B cell (primary cell): Measurements from ENCODE around the gene MAP2K5. TPM values are rescaled to one million over a fixed set of nuclear protein-coding genes. Genes with fewer than 3 reads are reported as not detected.

Source experiments
- ATAC-seq: fragments of 200-7000 bp; cut with Tn5 transposase; one replicate; pipeline ENCODE4 v1.10.0; 2021; ENCODE audit warnings: low read depth, mild to moderate bottlenecking, moderate number of reproducible peaks, moderate library complexity
- CTCF ChIA-PET: fragments of 350-600 bp; sonication (Branson Sonifier 250); formaldehyde crosslinking; loops from one replicate; lab custom pipeline; 2021; ENCODE audit warnings: antibody characterized with exemption, inconsistent platforms; lab: Charles Lee
- POLR2A ChIA-PET: fragments of 350-600 bp; sonication (Branson Sonifier 250); formaldehyde crosslinking; loops from one replicate; lab custom pipeline; 2021; ENCODE audit warnings: antibody characterized with exemption; lab: Charles Lee
- DNase-seq: peaks from one replicate; pipeline ENCODE4 v3.0.0; 2013
- H2AFZ ChIP-seq: 2 replicates; pipeline ENCODE4 v1.6.1; 2012; ENCODE audit warnings: mild to moderate bottlenecking, low read depth, low read length; ENCODE audit not compliant: insufficient read depth, poor library complexity, severe bottlenecking
- H3K27ac ChIP-seq, 2 donors: 1 replicate in 1 of 2; 2 replicates in 1 of 2; pipeline ENCODE4 v1.5.1; 2012 to 2013; ENCODE audit warnings: low read length in 2 of 2, mild to moderate bottlenecking in 2 of 2, moderate library complexity in 1 of 2
- H3K27me3 ChIP-seq, 4 experiments: fragments of 200-600 bp in 1 of 4; sonication (generic) in 1 of 4; replicated peaks in 1 of 4; 1 replicate in 2 of 4; 2 replicates in 2 of 4; pipeline versions ENCODE4 v1.6.1 to v1.7.0; 2013 to 2016; ENCODE audit warnings: low read length in 3 of 4, mild to moderate bottlenecking in 2 of 4, mixed read lengths in 1 of 4, moderate library complexity in 1 of 4; ENCODE audit not compliant: insufficient read depth in 4 of 4, control insufficient read depth in 3 of 4; ENCODE audit errors: control extremely low read depth in 1 of 4
- H3K36me3 ChIP-seq, 2 experiments: replicated peaks in 1 of 2; 1 replicate in 1 of 2; 2 replicates in 1 of 2; pipeline versions ENCODE4 v1.6.1 to v1.7.1; 2013; ENCODE audit warnings: low read length in 1 of 2; ENCODE audit not compliant: insufficient read depth in 2 of 2, control insufficient read depth in 1 of 2; ENCODE audit errors: control extremely low read depth in 1 of 2, extremely low read depth in 1 of 2
- H3K4me1 ChIP-seq, 2 donors: fragments of 200-600 bp in 1 of 2; sonication (generic) in 1 of 2; 1 replicate in 1 of 2; 2 replicates in 1 of 2; pipeline versions ENCODE4 v1.5.1 to v1.6.1; 2013 to 2017; ENCODE audit warnings: low read length in 2 of 2; ENCODE audit not compliant: control insufficient read depth in 2 of 2, insufficient read depth in 2 of 2
- H3K4me2 ChIP-seq: replicated peaks from 2 replicates; pipeline ENCODE3; 2012; ENCODE audit warnings: mild to moderate bottlenecking, low read depth, low read length; ENCODE audit not compliant: poor library complexity, severe bottlenecking
- H3K4me3 ChIP-seq, 5 experiments: fragments of 200-600 bp in 1 of 5; sonication (generic) in 1 of 5; 1 replicate in 3 of 5; 2 replicates in 2 of 5; pipeline versions ENCODE4 v1.5.1 to v1.7.0; 2011 to 2016; ENCODE audit warnings: low read length in 4 of 5, mild to moderate bottlenecking in 4 of 5, low read depth in 2 of 5, control low read depth in 1 of 5, moderate library complexity in 1 of 5; ENCODE audit not compliant: insufficient read depth in 1 of 5; ENCODE audit errors: control extremely low read depth in 1 of 5, extremely low read depth in 1 of 5
- H3K79me2 ChIP-seq: fragments of 200-600 bp; sonication (generic); one replicate; pipeline ENCODE4 v1.6.0; 2016; ENCODE audit warnings: low read length; ENCODE audit not compliant: control insufficient read depth, insufficient read depth
- H3K9ac ChIP-seq: fragments of 200-600 bp; sonication (generic); 2 replicates; pipeline ENCODE4 v1.6.1; 2017; ENCODE audit warnings: mild to moderate bottlenecking, low read length, moderate library complexity
- H3K9me3 ChIP-seq, 3 donors: one replicate each; pipeline versions ENCODE4 v1.6.1 to v1.7.1; 2013; ENCODE audit warnings: low read length in 2 of 3; ENCODE audit not compliant: control insufficient read depth in 2 of 3, insufficient read depth in 1 of 3; ENCODE audit errors: control extremely low read depth in 1 of 3
- H4K20me1 ChIP-seq: 2 replicates; pipeline ENCODE4 v1.6.0; 2012; ENCODE audit warnings: mild to moderate bottlenecking, low read length; ENCODE audit not compliant: insufficient read depth, control insufficient read depth, poor library complexity, severe bottlenecking
- H3K27ac Mint-ChIP-seq: one replicate; pipeline ENCODE4 v1.8.0; 2021; ENCODE audit warnings: mixed read lengths
- H3K27me3 Mint-ChIP-seq: one replicate; pipeline ENCODE4 v1.8.0; 2021; ENCODE audit warnings: mixed read lengths
- H3K4me1 Mint-ChIP-seq: one replicate; pipeline ENCODE4 v1.8.0; 2021; ENCODE audit warnings: mixed read lengths
- H3K4me3 Mint-ChIP-seq: one replicate; pipeline ENCODE4 v1.8.0; 2021; ENCODE audit warnings: mixed read lengths
- H3K9me3 Mint-ChIP-seq: one replicate; pipeline ENCODE4 v1.8.0; 2022; ENCODE audit warnings: mixed read lengths; ENCODE audit not compliant: insufficient read depth
- EZH2 ChIP-seq: IDR thresholded peaks from 2 replicates; pipeline ENCODE4 v1.6.1; 2012; ENCODE audit warnings: borderline replicate concordance, low read depth, mild to moderate bottlenecking, moderate library complexity, low read length; ENCODE audit not compliant: insufficient read depth, poor library complexity, severe bottlenecking
- WGBS: methylation state at CpG from one replicate; pipeline ENCODE4 v1.1.5; 2013; ENCODE audit warnings: missing lambda C conversion rate; ENCODE audit not compliant: insufficient coverage; 5-methylcytosine and 5-hydroxymethylcytosine counted together
- intact Hi-C: fragments of 100-400 bp; cut with micrococcal nuclease; formaldehyde crosslinking; loops from one replicate; pipeline ENCODE4 v1.10.0; 2022
- polyA plus RNA-seq: library from polyadenylated mRNA; depleted of rRNA; stranded (reverse); fragments of >200 nt; gene quantifications from 2 replicates; pipeline ENCODE4 v1.2.3, GENCODE V29; 2012
- total RNA-seq, 2 donors: library from RNA; stranded (reverse); fragments of 120-200 nt in 1 of 2; gene quantifications; 1 replicate in 1 of 2; 2 replicates in 1 of 2; pipeline versions ENCODE4 v1.2.3 to v1.2.4, GENCODE V29; 2013 to 2022
- TF ChIP-seq, protein P1 (sequence below): fragments of 200-600 bp; IDR thresholded peaks from one replicate; pipeline ENCODE4 v1.8.0; 2022; ENCODE audit warnings: antibody characterized with exemption, mild to moderate bottlenecking

Gene MAP2K5
- total and polyA plus RNA-seq, 2 donors (not counting 1 experiment from before 2014, with no cell fraction given): 11.1 to 40.0 TPM

DNA sequence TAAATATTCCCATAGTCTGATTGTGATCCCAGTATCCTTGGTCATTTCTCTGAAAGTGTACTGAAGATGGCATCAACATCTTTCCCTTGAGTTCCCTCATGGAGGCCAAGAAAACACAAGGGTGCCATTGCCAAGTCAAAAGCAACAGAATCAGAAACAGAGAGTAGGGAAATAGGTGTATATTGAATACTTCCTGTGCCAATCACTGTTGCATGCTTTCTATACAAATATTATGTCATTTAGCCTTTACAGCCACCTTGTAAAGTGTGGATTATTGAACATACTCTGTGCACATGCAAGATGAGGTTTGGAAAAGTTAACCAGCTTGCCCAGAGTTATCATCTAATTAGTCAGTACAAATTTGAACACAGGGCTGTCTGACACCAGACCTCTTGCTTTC is 117.9 kb downstream of the MAP2K5 start:
- TF ChIP-seq, protein P1, sequence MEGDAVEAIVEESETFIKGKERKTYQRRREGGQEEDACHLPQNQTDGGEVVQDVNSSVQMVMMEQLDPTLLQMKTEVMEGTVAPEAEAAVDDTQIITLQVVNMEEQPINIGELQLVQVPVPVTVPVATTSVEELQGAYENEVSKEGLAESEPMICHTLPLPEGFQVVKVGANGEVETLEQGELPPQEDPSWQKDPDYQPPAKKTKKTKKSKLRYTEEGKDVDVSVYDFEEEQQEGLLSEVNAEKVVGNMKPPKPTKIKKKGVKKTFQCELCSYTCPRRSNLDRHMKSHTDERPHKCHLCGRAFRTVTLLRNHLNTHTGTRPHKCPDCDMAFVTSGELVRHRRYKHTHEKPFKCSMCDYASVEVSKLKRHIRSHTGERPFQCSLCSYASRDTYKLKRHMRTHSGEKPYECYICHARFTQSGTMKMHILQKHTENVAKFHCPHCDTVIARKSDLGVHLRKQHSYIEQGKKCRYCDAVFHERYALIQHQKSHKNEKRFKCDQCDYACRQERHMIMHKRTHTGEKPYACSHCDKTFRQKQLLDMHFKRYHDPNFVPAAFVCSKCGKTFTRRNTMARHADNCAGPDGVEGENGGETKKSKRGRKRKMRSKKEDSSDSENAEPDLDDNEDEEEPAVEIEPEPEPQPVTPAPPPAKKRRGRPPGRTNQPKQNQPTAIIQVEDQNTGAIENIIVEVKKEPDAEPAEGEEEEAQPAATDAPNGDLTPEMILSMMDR: no peak
- TF ChIP-seq EZH2: no peak
- Histone ChIP-seq H3K9me3 (peaks cover 0 to 4% (median 3%) of the 10 kb centered on the region in 3 donors), H3K79me2 (no peaks in the 10 kb centered on the region), H3K4me2 (no peak overlapping the region), H3K4me1 (peaks cover 5 to 6% of the 10 kb centered on the region in 2 donors), H3K36me3 (peaks cover 8 to 10% of the 10 kb centered on the region in 2 experiments), H3K27ac (no peak overlapping the region), H3K4me3 (no peak overlapping the region), H2AFZ (no peak overlapping the region), H3K9ac (no peak overlapping the region), H3K27me3 (no peaks in the 10 kb centered on the region), H4K20me1 (no peaks in the 10 kb centered on the region)
- peaks cover 16% of the 10 kb centered on the region for H3K4me1 Mint-ChIP-seq
- intact Hi-C loops: no loop called here
- no peaks in the 10 kb centered on the region for H3K27me3 Mint-ChIP-seq
- no peak overlapping the region for H3K4me3 Mint-ChIP-seq
- CTCF ChIA-PET: no interaction called here
- DNase-seq (no peak), ATAC-seq (no peak)
- H3K27ac Mint-ChIP-seq: no peak overlapping the region
- POLR2A ChIA-PET: no interaction called here
- H3K9me3 Mint-ChIP-seq: peaks cover 10% of the 10 kb centered on the region

- intact Hi-C loops: no loop called here
- no peak for ATAC-seq
- Mint-ChIP-seq H3K27ac (no peak overlapping the region), H3K4me3 (no peak overlapping the region), H3K27me3 (no peaks in the 10 kb centered on the region), H3K9me3 (peaks cover 4% of the 10 kb centered on the region), H3K4me1 (peaks cover 16% of the 10 kb centered on the region)
- Histone ChIP-seq H3K9me3 (peaks cover 0 to 2% (median 0%) of the 10 kb centered on the region in 3 donors), H3K4me2 (no peak overlapping the region), H4K20me1 (no peaks in the 10 kb centered on the region), H3K36me3 (peaks cover 4 to 6% of the 10 kb centered on the region in 2 experiments), H3K9ac (no peak overlapping the region), H3K79me2 (no peaks in the 10 kb centered on the region), H3K4me1 (peaks cover 5 to 6% of the 10 kb centered on the region in 2 donors), H3K27me3 (no peaks in the 10 kb centered on the region), H2AFZ (no peak overlapping the region), H3K4me3 (no peak overlapping the region), H3K27ac (no peak overlapping the region)
- DNase-seq: no peak
- no CpG with 5 or more reads among the region's 2 CpGs for WGBS
- ChIA-PET POLR2A (no interaction called here), CTCF (no interaction called here)
- no peak for TF ChIP-seq EZH2
Measured at GRCh38 chr15:67660874-67661606, 118.5 kb downstream of the MAP2K5 start.
